Neural progenitor cell (in vitro differentiated cells): Measurements from ENCODE around the gene DNER.

ENCODE experiments used
- EZH2 ChIP-seq: fragments of 200-600 bp; sonication (generic); IDR thresholded peaks from 2 replicates; pipeline ENCODE4 v1.6.1; 2017; ENCODE audit warnings: antibody characterized with exemption, mild to moderate bottlenecking, moderate library complexity
- TF ChIP-seq, protein P1 (sequence below): fragments of 200-600 bp; sonication (generic); IDR thresholded peaks from 2 replicates; pipeline ENCODE4 v1.5.1; 2017; ENCODE audit warnings: antibody characterized with exemption, mild to moderate bottlenecking

DNA sequence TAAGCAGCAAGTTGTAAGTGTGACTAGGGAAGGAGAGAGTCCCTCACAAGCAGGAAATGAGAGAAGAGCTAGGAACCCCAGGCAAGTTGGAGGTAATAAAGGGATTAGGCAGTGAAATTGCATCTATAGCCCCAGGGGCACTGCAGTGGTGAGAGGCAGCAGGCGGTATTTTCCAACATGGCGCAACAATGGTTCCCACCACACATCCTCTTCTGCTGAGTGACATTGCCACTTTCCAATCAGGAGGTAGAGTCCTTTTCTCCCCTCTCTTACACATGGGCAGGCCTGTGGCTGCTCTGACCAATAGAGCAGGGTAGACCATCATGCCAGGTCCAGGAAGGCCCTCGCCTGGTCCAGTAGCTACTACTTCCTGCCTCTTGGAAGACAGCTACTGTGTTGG lies 86.6 kb downstream of the DNER start:
- TF ChIP-seq, protein P1, sequence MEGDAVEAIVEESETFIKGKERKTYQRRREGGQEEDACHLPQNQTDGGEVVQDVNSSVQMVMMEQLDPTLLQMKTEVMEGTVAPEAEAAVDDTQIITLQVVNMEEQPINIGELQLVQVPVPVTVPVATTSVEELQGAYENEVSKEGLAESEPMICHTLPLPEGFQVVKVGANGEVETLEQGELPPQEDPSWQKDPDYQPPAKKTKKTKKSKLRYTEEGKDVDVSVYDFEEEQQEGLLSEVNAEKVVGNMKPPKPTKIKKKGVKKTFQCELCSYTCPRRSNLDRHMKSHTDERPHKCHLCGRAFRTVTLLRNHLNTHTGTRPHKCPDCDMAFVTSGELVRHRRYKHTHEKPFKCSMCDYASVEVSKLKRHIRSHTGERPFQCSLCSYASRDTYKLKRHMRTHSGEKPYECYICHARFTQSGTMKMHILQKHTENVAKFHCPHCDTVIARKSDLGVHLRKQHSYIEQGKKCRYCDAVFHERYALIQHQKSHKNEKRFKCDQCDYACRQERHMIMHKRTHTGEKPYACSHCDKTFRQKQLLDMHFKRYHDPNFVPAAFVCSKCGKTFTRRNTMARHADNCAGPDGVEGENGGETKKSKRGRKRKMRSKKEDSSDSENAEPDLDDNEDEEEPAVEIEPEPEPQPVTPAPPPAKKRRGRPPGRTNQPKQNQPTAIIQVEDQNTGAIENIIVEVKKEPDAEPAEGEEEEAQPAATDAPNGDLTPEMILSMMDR: no peak
- no peak for TF ChIP-seq EZH2
